UCSD-AML1 (cell line): ENCODE measurements around the gene POLR3E.

Experiments used
- DNase-seq: peaks from one replicate; lab custom pipeline; 2025; ENCODE audit not compliant: unreplicated experiment; lab: John Stamatoyannopoulos, UW

Gene POLR3E

GRCh38 chr16:22316411-22316811, 19.2 kb downstream of the POLR3E start:
- no peak for DNase-seq

- DNase-seq = no peak
These were observed 19.9 kb downstream of the POLR3E start for GRCh38 chr16:22317001-22317530.

- no peak for DNase-seq
These were observed 20.4 kb downstream of the POLR3E start for GRCh38 chr16:22317625-22318024.

GRCh38 chr16:22318690-22319358, 21.6 kb downstream of the POLR3E start:
- peak; percentile 26 for DNase-seq

GRCh38 chr16:22320572-22321339, 23.5 kb downstream of the POLR3E start:
- DNase-seq = no peak

GRCh38 chr16:22321340-22322001, 24.3 kb downstream of the POLR3E start:
- DNase-seq = peak; percentile 51

GRCh38 chr16:22322021-22322471, 24.8 kb downstream of the POLR3E start:
- no peak for DNase-seq

GRCh38 chr16:22322741-22323140, 25.5 kb downstream of the POLR3E start:
- no peak for DNase-seq

- DNase-seq = no peak
These were observed 26.2 kb downstream of the POLR3E start for GRCh38 chr16:22323173-22323958.

- no peak for DNase-seq
These were observed 27.0 kb downstream of the POLR3E start for GRCh38 chr16:22323959-22324786.

- no peak for DNase-seq
These were observed 27.8 kb downstream of the POLR3E start for GRCh38 chr16:22324787-22325597.

GRCh38 chr16:22325598-22326368, 28.6 kb downstream of the POLR3E start:
- DNase-seq = no peak

- no peak for DNase-seq
These were observed 29.1 kb downstream of the POLR3E start for GRCh38 chr16:22326369-22326652.

- no peak for DNase-seq
These were observed 29.7 kb downstream of the POLR3E start for GRCh38 chr16:22326771-22327445.

- no peak for DNase-seq
These were observed 30.2 kb downstream of the POLR3E start for GRCh38 chr16:22327446-22327775.

- no peak for DNase-seq
These were observed 31.0 kb downstream of the POLR3E start for GRCh38 chr16:22328081-22328725.

- DNase-seq = no peak
These were observed 32.0 kb downstream of the POLR3E start for GRCh38 chr16:22329199-22329695.

- DNase-seq = no peak
These were observed 33.1 kb downstream of the POLR3E start for GRCh38 chr16:22330326-22330725.
